CD4-positive, alpha-beta T cell treated with Interleukin-6 for 4 hours (primary cell): ENCODE results near the gene PNKD.

Experiments
- DNase-seq: peaks from one replicate; pipeline ENCODE4 v3.0.0-alpha.2; 2020; ENCODE audit warnings: mixed read lengths

PNKD gene

GRCh38 chr2:218345491-218346236 lies 75.3 kb downstream of the PNKD start:
- DNase-seq, result no peak

GRCh38 chr2:218347172-218347571 lies 76.9 kb downstream of the PNKD start:
- no peak for DNase-seq

GRCh38 chr2:218354045-218354444 lies 83.7 kb downstream of the PNKD start:
- no peak for DNase-seq

- DNase-seq, result no peak
Measured at GRCh38 chr2:218354850-218355443, 84.6 kb downstream of the PNKD start.

- no peak for DNase-seq
Measured at GRCh38 chr2:218357236-218358177, 87.2 kb downstream of the PNKD start.

- no peak for DNase-seq
Measured at GRCh38 chr2:218360453-218360852, 90.1 kb downstream of the PNKD start.

- DNase-seq, result no peak
Measured at GRCh38 chr2:218362606-218363005, 92.3 kb downstream of the PNKD start.

- DNase-seq, result no peak
Measured at GRCh38 chr2:218363736-218364135, 93.4 kb downstream of the PNKD start.

- no peak for DNase-seq
Measured at GRCh38 chr2:218364196-218364595, 93.9 kb downstream of the PNKD start.

GRCh38 chr2:218366621-218367414 lies 96.5 kb downstream of the PNKD start:
- no peak for DNase-seq

- peak; percentile 75 for DNase-seq
Measured at GRCh38 chr2:218367415-218368149, 97.3 kb downstream of the PNKD start.

- DNase-seq, result no peak
Measured at GRCh38 chr2:218368150-218368528, 97.8 kb downstream of the PNKD start.

GRCh38 chr2:218368621-218369153 lies 98.4 kb downstream of the PNKD start:
- no peak for DNase-seq

- DNase-seq, result no peak
Measured at GRCh38 chr2:218369330-218369729, 99.0 kb downstream of the PNKD start.

- DNase-seq, result no peak
Measured at GRCh38 chr2:218370410-218371063, 100.2 kb downstream of the PNKD start.

GRCh38 chr2:218371983-218372350 lies 101.6 kb downstream of the PNKD start:
- no peak for DNase-seq

- no peak for DNase-seq
Measured at GRCh38 chr2:218374795-218375194, 104.5 kb downstream of the PNKD start.

- DNase-seq, result no peak
Measured at GRCh38 chr2:218375212-218375611, 104.9 kb downstream of the PNKD start.

GRCh38 chr2:218378053-218378452 lies 107.7 kb downstream of the PNKD start:
- DNase-seq, result no peak

GRCh38 chr2:218381916-218382366 lies 111.6 kb downstream of the PNKD start, which contains the start of gene SLC11A1:
Gene SLC11A1 (plus strand): TSS chr2:218382273. CDS start chr2:218382369, 96 bp downstream.
- no peak for DNase-seq

GRCh38 chr2:218382785-218383184 lies 112.5 kb downstream of the PNKD start:
- DNase-seq, result no peak
